ENCODE results near the gene UBA5. TPM values are rescaled to one million over a fixed set of nuclear protein-coding genes. Genes with fewer than 3 reads are reported as not detected.

Gene UBA5
- total RNA-seq, 1 donor from 2014 or later: 29.7 TPM

GRCh38 chr3:132716372-132716771 is 56.2 kb downstream of the UBA5 start:
- DNase-seq (ENCODE audit: low read depth): no peak

- DNase-seq (ENCODE audit: low read depth): peak; percentile 50
These were observed 60.1 kb downstream of the UBA5 start for GRCh38 chr3:132720228-132720627.

- peak; percentile 64 for DNase-seq (ENCODE audit: low read depth)
These were observed 61.5 kb downstream of the UBA5 start for GRCh38 chr3:132721479-132722164.

GRCh38 chr3:132722165-132723023 is 62.3 kb downstream of the UBA5 start, which contains the start of gene NPHP3:
TSS of gene NPHP3 (minus strand) at chr3:132722409. CDS start at chr3:132722355, 54 bp downstream.
- peak; percentile 96 for DNase-seq (ENCODE audit: low read depth)

- no peak for DNase-seq (ENCODE audit: low read depth)
These were observed 63.2 kb downstream of the UBA5 start for GRCh38 chr3:132723024-132723950.

GRCh38 chr3:132726341-132726823 is 66.3 kb downstream of the UBA5 start:
- peak; percentile 63 for DNase-seq (ENCODE audit: low read depth)

Other genes with a start within 250 kb of the UBA5 start
- gene DNAJC13, start 242.8 kb upstream of the UBA5 start, total RNA-seq: 36.6 and 46.4 TPM in 2 replicates
- not detected in 2 replicates for gene ACKR4, start 63.1 kb upstream of the UBA5 start, total RNA-seq
- gene ACAD11, start 520 bp upstream of the UBA5 start, total RNA-seq: 13.6 and 22.8 TPM in 2 replicates
- 24.3 and 28.0 TPM in 2 replicates for gene NPHP3, start 62.1 kb downstream of the UBA5 start, total RNA-seq